ENCODE data around the gene AGAP6. TPM values are rescaled to one million over a fixed set of nuclear protein-coding genes. Genes with fewer than 3 reads are reported as not detected.
A peak's percentile ranks its signal among the peaks of the same experiment; 100 is the strongest.
"Not testable (repeated sequence)": the region's sequence is repeated elsewhere in the genome, so short reads cannot be mapped to it uniquely, and the experiment has no call there.

The AGAP6 gene
- total RNA-seq: 18.8 and 19.2 TPM in 2 replicates
- long read RNA-seq, partial matches to known transcripts: 2 of 23 reads
- long read RNA-seq, other reads (novel, unspliced or antisense): 21 of 23 reads

- not testable (repeated sequence) for H3K4me1 Mint-ChIP-seq (ENCODE audit: low read depth); DNase-seq (ENCODE audit: low spot score, unreplicated experiment); H3K27me3 Mint-ChIP-seq; H3K36me3 Mint-ChIP-seq (ENCODE audit: insufficient read depth); H3K9me3 Mint-ChIP-seq (ENCODE audit: low read depth); H3K27ac Mint-ChIP-seq; H3K4me3 Mint-ChIP-seq (ENCODE audit: low read depth)
Measured at GRCh38 chr10:49988376-49988775, at the start of gene AGAP6. AGAP6 (plus strand) TSS chr10:49988406; CDS start chr10:49988716, 310 bp downstream.

DNA sequence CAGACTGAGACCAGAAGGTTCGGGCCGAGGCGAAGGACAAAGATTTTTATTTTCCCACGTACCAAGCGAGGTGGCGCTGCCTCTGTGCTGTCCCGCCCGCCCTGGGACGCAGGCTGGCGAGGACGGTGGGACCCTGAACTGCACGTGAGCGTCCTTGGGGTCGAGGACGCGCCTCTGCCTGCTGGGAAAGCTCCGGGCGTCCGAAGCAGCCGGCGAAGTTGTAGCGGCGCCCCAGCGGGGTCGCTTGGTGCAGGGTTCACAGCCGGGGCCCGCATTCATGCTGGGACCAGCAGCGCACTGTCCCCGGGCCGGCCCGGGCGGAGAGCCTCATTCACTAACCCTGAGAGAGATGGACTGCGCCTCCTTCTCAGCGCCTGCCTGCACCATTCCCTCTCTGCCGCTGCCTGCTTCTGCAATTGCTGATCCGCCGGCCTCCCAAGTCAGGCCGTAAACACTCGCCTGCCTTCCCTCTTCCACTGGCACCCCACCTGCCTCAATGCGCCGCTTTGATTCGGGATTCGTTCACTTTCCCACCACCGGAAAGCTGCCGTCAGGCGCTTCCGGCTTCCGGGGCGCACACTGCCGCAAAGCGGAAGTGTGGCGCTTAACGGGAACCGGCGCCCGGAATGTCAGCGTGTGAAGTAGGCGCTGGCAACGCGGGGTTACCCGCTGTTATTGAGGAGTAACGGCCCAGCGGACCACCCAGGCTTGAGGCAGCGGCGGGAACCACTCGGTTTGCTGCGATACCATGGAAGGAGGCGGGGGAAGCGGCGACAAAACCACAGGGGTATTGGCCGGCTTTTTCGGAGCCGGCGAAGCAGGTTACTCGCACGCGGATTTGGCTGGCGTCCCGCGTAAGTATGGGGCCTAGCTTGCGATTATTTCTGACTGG is 46.5 kb upstream of the AGAP6 start, which contains the start of the genes PARG and TIMM23B:
Gene PARG, minus strand, starts transcription at position 581 of the 892 bp plus-strand sequence. Its CDS starts 302 bp downstream, at position 279.
Gene TIMM23B, plus strand, starts transcription at position 607 of the 892 bp plus-strand sequence. Its CDS starts 142 bp downstream, at position 749.
- H3K36me3 Mint-ChIP-seq (ENCODE audit: insufficient read depth); H3K27me3 Mint-ChIP-seq; H3K9me3 Mint-ChIP-seq (ENCODE audit: low read depth): not testable (repeated sequence)
- Mint-ChIP-seq H3K27ac (peak within 1 kb of the TSS; percentile 98), H3K4me3 (ENCODE audit: low read depth) (peak within 1 kb of the TSS; percentile 94), H3K4me1 (ENCODE audit: low read depth) (peaks cover 22% of the 10 kb centered on the region)
- DNase-seq (ENCODE audit: low spot score, unreplicated experiment): peak; percentile 72
- peak; percentile 32 for TF ChIP-seq CTCF (IDR thresholded peaks at IDR 0.05; ENCODE audit: unreplicated experiment)

- H3K36me3 Mint-ChIP-seq (ENCODE audit: insufficient read depth); H3K27me3 Mint-ChIP-seq; DNase-seq (ENCODE audit: low spot score, unreplicated experiment); H3K9me3 Mint-ChIP-seq (ENCODE audit: low read depth): not testable (repeated sequence)
- Mint-ChIP-seq H3K27ac (peak overlapping the region; percentile 97), H3K4me3 (ENCODE audit: low read depth) (peak overlapping the region; percentile 94), H3K4me1 (ENCODE audit: low read depth) (peaks cover 22% of the 10 kb centered on the region)
Measured at GRCh38 chr10:49942339-49942705, 45.9 kb upstream of the AGAP6 start.

GRCh38 chr10:49943607-49944006 is 44.6 kb upstream of the AGAP6 start:
- Mint-ChIP-seq H3K4me3 (ENCODE audit: low read depth) (peak overlapping the region; percentile 94), H3K27ac (peak overlapping the region; percentile 18), H3K4me1 (ENCODE audit: low read depth) (peaks cover 22% of the 10 kb centered on the region)
- DNase-seq (ENCODE audit: low spot score, unreplicated experiment); H3K9me3 Mint-ChIP-seq (ENCODE audit: low read depth); H3K27me3 Mint-ChIP-seq; H3K36me3 Mint-ChIP-seq (ENCODE audit: insufficient read depth): not testable (repeated sequence)

- H3K27me3 Mint-ChIP-seq; H3K4me1 Mint-ChIP-seq (ENCODE audit: low read depth); H3K36me3 Mint-ChIP-seq (ENCODE audit: insufficient read depth); H3K4me3 Mint-ChIP-seq (ENCODE audit: low read depth); DNase-seq (ENCODE audit: low spot score, unreplicated experiment); H3K9me3 Mint-ChIP-seq (ENCODE audit: low read depth); H3K27ac Mint-ChIP-seq: not testable (repeated sequence)
Measured at GRCh38 chr10:49948142-49948541, 40.1 kb upstream of the AGAP6 start.

DNA sequence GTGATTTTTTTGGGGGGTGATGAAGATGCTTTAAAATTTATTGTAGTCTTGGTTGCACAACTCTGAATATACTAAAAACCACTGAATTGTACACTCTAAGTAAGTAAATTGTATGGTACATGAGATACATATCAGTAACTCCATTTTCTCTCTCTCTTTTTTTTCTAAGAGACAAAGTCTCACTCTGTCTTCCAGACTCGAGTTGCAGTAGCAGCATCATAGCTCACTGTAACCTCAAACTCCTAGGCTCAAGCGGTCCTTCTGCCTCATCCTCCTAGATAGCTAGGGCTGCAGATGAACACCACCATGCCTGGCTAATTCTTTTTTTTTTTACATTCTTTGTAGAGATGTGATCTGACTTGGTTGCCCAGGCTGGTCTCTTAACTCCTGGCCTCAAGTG is 39.5 kb upstream of the AGAP6 start:
- H3K4me1 Mint-ChIP-seq (ENCODE audit: low read depth): not testable (repeated sequence)

GRCh38 chr10:49952006-49952405 is 36.2 kb upstream of the AGAP6 start:
- not testable (repeated sequence) for H3K36me3 Mint-ChIP-seq (ENCODE audit: insufficient read depth); H3K27ac Mint-ChIP-seq; H3K4me1 Mint-ChIP-seq (ENCODE audit: low read depth); H3K9me3 Mint-ChIP-seq (ENCODE audit: low read depth); H3K27me3 Mint-ChIP-seq; H3K4me3 Mint-ChIP-seq (ENCODE audit: low read depth); DNase-seq (ENCODE audit: low spot score, unreplicated experiment)

More for the DNA sequence above, 39.5 kb upstream of the AGAP6 start:
- H3K27me3 Mint-ChIP-seq; H3K4me3 Mint-ChIP-seq (ENCODE audit: low read depth); H3K36me3 Mint-ChIP-seq (ENCODE audit: insufficient read depth); H3K27ac Mint-ChIP-seq; H3K9me3 Mint-ChIP-seq (ENCODE audit: low read depth); DNase-seq (ENCODE audit: low spot score, unreplicated experiment): not testable (repeated sequence)

GRCh38 chr10:49953122-49953521 is 35.1 kb upstream of the AGAP6 start:
- H3K4me1 Mint-ChIP-seq (ENCODE audit: low read depth); H3K9me3 Mint-ChIP-seq (ENCODE audit: low read depth); H3K27me3 Mint-ChIP-seq; H3K27ac Mint-ChIP-seq; H3K4me3 Mint-ChIP-seq (ENCODE audit: low read depth); DNase-seq (ENCODE audit: low spot score, unreplicated experiment); H3K36me3 Mint-ChIP-seq (ENCODE audit: insufficient read depth): not testable (repeated sequence)

GRCh38 chr10:49970331-49970857 is 17.8 kb upstream of the AGAP6 start:
- not testable (repeated sequence) for H3K4me1 Mint-ChIP-seq (ENCODE audit: low read depth); H3K27me3 Mint-ChIP-seq; H3K27ac Mint-ChIP-seq; H3K36me3 Mint-ChIP-seq (ENCODE audit: insufficient read depth); DNase-seq (ENCODE audit: low spot score, unreplicated experiment); H3K9me3 Mint-ChIP-seq (ENCODE audit: low read depth); H3K4me3 Mint-ChIP-seq (ENCODE audit: low read depth)

GRCh38 chr10:49971466-49971865 is 16.7 kb upstream of the AGAP6 start:
- not testable (repeated sequence) for H3K27me3 Mint-ChIP-seq; H3K4me1 Mint-ChIP-seq (ENCODE audit: low read depth); DNase-seq (ENCODE audit: low spot score, unreplicated experiment); H3K9me3 Mint-ChIP-seq (ENCODE audit: low read depth); H3K4me3 Mint-ChIP-seq (ENCODE audit: low read depth); H3K27ac Mint-ChIP-seq; H3K36me3 Mint-ChIP-seq (ENCODE audit: insufficient read depth)

DNA sequence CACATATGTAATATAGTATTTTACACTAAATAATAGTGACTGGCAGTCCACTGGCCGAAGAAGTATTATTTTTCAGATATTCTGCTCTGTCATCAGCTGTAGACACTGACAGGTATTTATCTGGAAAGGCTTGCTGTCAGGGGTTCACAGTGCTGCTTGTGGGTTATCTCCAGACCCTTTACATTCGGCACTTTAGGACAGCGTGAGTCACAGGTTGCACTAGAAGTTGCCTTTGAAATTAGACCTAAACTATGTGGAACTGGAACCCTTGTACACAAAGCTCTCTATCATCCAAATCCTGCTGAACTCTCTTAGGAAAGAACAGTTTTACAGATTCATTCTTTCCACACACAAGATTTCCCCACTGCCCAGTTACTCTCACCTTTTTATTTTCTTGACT is 16.1 kb upstream of the AGAP6 start:
- H3K27me3 Mint-ChIP-seq; H3K4me3 Mint-ChIP-seq (ENCODE audit: low read depth); H3K4me1 Mint-ChIP-seq (ENCODE audit: low read depth); H3K36me3 Mint-ChIP-seq (ENCODE audit: insufficient read depth); H3K27ac Mint-ChIP-seq; DNase-seq (ENCODE audit: low spot score, unreplicated experiment); H3K9me3 Mint-ChIP-seq (ENCODE audit: low read depth): not testable (repeated sequence)

GRCh38 chr10:49977756-49978155 is 10.4 kb upstream of the AGAP6 start:
- H3K27me3 Mint-ChIP-seq; DNase-seq (ENCODE audit: low spot score, unreplicated experiment): not testable (repeated sequence)

More at GRCh38 chr10:49977756-49978155, 10.4 kb upstream of the AGAP6 start:
- not testable (repeated sequence) for H3K9me3 Mint-ChIP-seq (ENCODE audit: low read depth); H3K27ac Mint-ChIP-seq; H3K4me1 Mint-ChIP-seq (ENCODE audit: low read depth); H3K36me3 Mint-ChIP-seq (ENCODE audit: insufficient read depth); H3K4me3 Mint-ChIP-seq (ENCODE audit: low read depth)

Data from progenitor cell of endocrine pancreas (in vitro differentiated cells).